ENCODE results near the gene FGF22. TPM values are rescaled to one million over a fixed set of nuclear protein-coding genes. Genes with fewer than 3 reads are reported as not detected.
A peak's percentile ranks its signal among the peaks of the same experiment; 100 is the strongest.

The FGF22 gene
- total RNA-seq, 1 donor from 2014 or later = not detected

GRCh38 chr19:680287-681028 lies 40.8 kb downstream of the FGF22 start:
- peak; percentile 99 for DNase-seq

- no peak for DNase-seq
Observed at GRCh38 chr19:681029-682019, 41.6 kb downstream of the FGF22 start.

- DNase-seq = no peak
Observed at GRCh38 chr19:682678-683320, 43.1 kb downstream of the FGF22 start.

- DNase-seq = no peak
Observed at GRCh38 chr19:685454-685931, 45.8 kb downstream of the FGF22 start.

GRCh38 chr19:686589-687297 lies 47.1 kb downstream of the FGF22 start:
- DNase-seq = no peak

DNA sequence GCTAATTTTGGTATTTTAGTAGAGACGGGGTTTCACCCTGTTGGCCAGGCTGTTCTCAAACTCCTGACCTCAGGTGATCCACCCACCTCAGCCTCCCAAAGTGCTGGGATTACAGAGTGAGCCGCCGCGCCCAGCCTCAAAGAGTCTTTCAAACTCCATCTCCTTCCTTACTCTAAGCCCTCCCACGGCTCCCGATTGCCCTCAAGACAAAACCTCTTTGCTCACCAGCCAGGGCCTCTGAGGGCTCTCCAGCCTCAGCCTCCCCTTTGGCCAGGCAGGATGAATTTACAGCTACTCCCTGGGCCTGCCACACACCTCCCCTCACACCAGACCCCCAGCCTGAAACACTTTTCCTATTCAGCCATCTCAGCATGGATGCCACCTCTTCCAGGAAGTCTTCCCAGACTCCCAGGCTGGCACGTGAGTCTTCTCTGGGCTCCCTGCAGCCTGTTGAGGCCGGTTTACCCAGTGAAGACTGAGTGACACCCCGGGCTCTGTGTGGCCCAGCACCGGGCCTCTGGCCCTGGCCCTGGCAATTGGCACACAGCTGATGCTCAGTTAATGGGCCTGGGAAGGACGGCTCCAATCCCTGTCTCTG lies 48.0 kb downstream of the FGF22 start:
- DNase-seq = no peak

GRCh38 chr19:688214-688613 lies 48.5 kb downstream of the FGF22 start:
- DNase-seq = no peak

DNA sequence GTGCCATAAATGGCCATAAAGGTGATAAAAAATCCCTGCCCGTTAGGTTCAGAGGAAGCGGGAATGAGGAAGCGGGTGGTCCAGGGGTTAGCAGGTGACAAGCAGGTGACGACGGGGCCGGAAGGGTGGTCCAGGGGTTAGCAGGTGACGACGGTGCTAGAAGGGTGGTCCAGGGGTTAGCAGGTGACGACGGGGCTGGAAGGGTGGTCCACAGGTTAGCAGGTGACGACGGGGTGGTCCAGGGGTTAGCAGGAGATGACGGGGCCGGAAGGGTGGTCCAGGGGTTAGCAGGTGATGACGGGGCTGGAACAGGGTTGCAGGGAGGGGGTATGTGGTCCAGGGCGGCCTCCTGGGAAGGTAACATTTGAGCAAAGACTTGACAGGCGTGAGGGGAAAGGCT lies 49.3 kb downstream of the FGF22 start:
- no peak for DNase-seq

DNA sequence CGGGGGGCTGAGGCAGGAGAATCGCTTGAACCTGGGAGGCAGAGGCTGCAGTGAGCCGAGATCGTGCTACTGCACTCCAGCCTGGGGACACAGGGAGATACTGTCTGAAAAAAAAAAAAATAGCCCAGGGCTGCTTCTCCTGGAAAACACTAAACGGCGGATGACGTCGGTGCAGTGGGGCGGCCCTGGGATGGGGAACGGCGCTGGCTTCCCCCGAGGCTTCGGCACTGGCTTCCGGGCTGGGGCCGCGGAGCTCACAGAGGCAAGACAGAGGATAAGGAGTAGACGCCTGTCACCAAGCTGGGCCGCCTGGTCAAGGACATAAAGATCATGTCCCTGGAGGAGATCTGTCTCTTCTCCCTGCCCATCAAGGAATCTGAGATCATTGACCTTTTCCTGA lies 50.5 kb downstream of the FGF22 start:
- DNase-seq = no peak

Other genes starting within 250 kb of the FGF22 start
- gene C2CD4C, start 230.7 kb upstream of the FGF22 start, total RNA-seq = 1.6 TPM
- 18.3 TPM for gene SHC2, start 178.8 kb upstream of the FGF22 start, total RNA-seq
- gene MADCAM1, start 143.4 kb upstream of the FGF22 start, total RNA-seq = 1.1 TPM
- gene TPGS1, start 132.4 kb upstream of the FGF22 start, total RNA-seq = 34.5 TPM
- 64.1 TPM for gene CDC34, start 108.1 kb upstream of the FGF22 start, total RNA-seq
- not detected for gene GZMM, start 95.8 kb upstream of the FGF22 start, total RNA-seq
- gene BSG, start 67.3 kb upstream of the FGF22 start, total RNA-seq = 236 TPM
- gene HCN2, start 50.0 kb upstream of the FGF22 start, total RNA-seq = 0.41 TPM
- gene POLRMT, start 6.3 kb upstream of the FGF22 start, total RNA-seq = 25.1 TPM
- gene RNF126, start 23.3 kb downstream of the FGF22 start, total RNA-seq = 30.9 TPM
- gene FSTL3, start 36.5 kb downstream of the FGF22 start, total RNA-seq = 47.8 TPM
- gene PRSS57, start 55.6 kb downstream of the FGF22 start, total RNA-seq = 0.82 TPM
- gene PALM, start 69.1 kb downstream of the FGF22 start, total RNA-seq = 52.9 TPM
- 2.9 TPM for gene MISP, start 111.2 kb downstream of the FGF22 start, total RNA-seq
- gene PTBP1, start 157.6 kb downstream of the FGF22 start, total RNA-seq = 90.6 TPM
- gene PLPPR3, start 182.1 kb downstream of the FGF22 start, total RNA-seq = 0.31 TPM
- gene AZU1, start 188.0 kb downstream of the FGF22 start, total RNA-seq = 2.5 TPM
- 3.3 TPM for gene PRTN3, start 201.1 kb downstream of the FGF22 start, total RNA-seq
- gene ELANE, start 212.4 kb downstream of the FGF22 start, total RNA-seq = 3.5 TPM
- gene CFD, start 219.8 kb downstream of the FGF22 start, total RNA-seq = 5.8 TPM

All from tongue (tissue), 2 donors.